GM08714 (cell line): ENCODE data around the gene KRTAP5-5.
"Not testable (repeated sequence)": the region's sequence is repeated elsewhere in the genome, so short reads cannot be mapped to it uniquely, and the experiment has no call there.

Experiments used
- H3K4me3 ChIP-seq: fragments of 200-500 bp; sonication (Bioruptor generic); 2 replicates; pipeline ENCODE4 v1.5.1; 2014; ENCODE audit warnings: mild to moderate bottlenecking, low read length, inconsistent platforms
- ZNF274 ChIP-seq: IDR thresholded peaks from 2 replicates; pipeline ENCODE4 v1.6.1; 2012; ENCODE audit warnings: mild to moderate bottlenecking, low read depth, low read length

KRTAP5-5 gene

GRCh38 chr11:1654388-1655167 is 25.0 kb downstream of the KRTAP5-5 start:
- TF ChIP-seq ZNF274 = no peak
- H3K4me3 ChIP-seq = no peak overlapping the region

- H3K4me3 ChIP-seq = no peak overlapping the region
- no peak for TF ChIP-seq ZNF274
Measured at GRCh38 chr11:1655168-1656060, 25.8 kb downstream of the KRTAP5-5 start.

GRCh38 chr11:1656061-1656441 is 26.5 kb downstream of the KRTAP5-5 start:
- H3K4me3 ChIP-seq = no peak overlapping the region
- no peak for TF ChIP-seq ZNF274

- no peak overlapping the region for H3K4me3 ChIP-seq
- no peak for TF ChIP-seq ZNF274
Measured at GRCh38 chr11:1656670-1657069, 27.1 kb downstream of the KRTAP5-5 start.

- no peak overlapping the region for H3K4me3 ChIP-seq
- no peak for TF ChIP-seq ZNF274
Measured at GRCh38 chr11:1659506-1659905, 29.9 kb downstream of the KRTAP5-5 start.

DNA sequence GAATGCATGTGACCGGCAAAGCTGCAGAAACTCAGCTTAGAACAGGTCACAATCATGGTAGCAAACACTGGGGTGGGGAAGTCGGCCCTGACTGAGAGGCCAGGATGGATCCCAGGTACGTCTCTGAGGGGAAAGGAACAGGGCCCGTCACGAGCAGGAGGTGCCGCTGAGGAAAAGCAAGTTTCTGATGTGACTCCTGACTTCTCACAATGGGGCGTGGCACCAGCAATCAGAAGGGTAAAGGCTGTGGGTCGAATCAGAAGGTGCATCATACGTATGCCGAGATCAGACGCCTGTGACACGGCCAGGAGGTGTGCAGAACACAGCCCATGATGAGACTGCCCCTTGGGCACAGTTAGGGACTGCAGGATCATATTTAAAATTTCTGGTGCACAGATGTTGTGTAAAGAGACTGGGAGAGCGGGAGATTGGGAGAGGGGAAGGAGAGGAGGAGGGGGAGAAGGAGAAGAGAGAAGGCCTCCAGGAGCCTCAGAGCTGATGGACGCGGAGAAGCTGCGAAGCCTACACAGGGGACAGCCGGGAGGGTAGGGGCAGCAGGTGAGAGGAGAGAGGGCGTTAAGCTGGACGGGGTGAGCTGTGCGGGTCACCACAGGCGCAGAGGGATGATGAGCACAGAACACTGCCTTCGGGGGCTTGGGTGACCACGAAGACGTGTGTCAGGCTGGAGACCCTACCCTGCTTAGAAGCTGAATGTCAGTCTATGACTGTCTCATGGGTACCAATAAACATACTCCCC is 30.7 kb downstream of the KRTAP5-5 start:
- H3K4me3 ChIP-seq = no peak overlapping the region
- no peak for TF ChIP-seq ZNF274

GRCh38 chr11:1661454-1662269 is 32.1 kb downstream of the KRTAP5-5 start:
- not testable (repeated sequence) for H3K4me3 ChIP-seq

DNA sequence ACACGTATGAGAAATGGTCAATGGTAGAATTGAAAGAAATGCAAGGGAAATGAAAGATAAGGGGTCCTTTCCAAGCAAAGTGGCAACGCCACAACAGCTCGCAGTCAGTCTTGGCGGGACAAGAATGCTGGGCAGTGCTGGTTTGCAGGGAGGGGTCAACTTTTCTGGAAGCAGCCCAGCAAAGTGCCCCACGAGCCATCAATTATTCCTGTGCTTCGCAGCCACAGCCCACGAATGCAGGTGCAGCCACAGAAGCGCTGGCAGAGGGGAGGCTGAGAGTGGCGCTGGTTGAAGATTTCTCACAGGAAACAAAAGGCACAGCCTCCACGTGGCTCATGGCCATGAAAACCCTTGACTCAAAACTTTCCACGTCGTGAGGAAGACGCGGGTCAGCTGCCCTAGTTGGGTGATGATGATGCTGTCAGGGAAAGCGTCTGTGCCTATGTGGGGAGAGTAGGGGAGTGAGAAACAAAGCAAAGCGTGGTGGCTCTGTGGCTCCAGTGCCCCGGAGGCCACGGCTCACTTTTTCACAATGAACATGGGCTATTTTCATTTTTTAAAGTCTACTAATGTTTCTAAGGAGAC is 33.2 kb downstream of the KRTAP5-5 start:
- not testable (repeated sequence) for H3K4me3 ChIP-seq

GRCh38 chr11:1665313-1665712 is 35.7 kb downstream of the KRTAP5-5 start:
- no peak for TF ChIP-seq ZNF274
- H3K4me3 ChIP-seq = no peak overlapping the region

DNA sequence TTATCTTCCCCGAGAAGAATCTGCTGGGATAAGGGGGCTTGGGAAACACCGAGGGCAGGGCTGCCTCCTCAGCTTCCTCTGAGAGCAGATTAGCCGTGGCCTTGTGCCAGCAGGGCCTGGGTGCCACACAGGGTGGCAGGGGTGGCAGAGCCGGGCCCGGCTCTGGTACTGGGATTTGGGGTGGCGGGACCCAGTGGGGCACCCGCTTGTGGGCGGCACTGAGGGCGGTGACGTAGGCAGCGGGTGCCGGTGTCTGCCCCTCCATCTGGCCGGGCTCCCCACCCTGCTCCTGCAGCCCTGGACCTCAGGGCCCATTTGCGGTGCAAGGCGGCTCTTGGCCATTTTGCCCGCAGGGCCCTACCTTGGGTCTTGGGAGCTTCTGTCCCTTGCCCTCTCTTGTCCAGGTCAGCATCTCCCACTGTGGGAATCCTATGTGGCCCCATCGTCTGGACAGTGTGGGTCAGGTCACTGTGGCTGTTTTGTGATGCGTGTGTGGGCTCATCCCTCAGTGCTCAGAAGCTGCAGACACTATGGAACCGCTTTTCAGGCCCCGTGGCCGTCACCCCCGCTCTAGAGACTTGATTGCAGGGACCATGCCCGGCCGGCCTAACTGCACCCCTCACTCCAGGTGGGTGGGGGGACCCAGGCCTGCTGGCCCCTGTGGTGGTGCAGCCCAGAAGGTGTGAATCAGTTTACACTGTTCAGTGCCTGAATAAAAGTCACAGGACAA is 37.7 kb downstream of the KRTAP5-5 start:
- no peak overlapping the region for H3K4me3 ChIP-seq
- TF ChIP-seq ZNF274 = no peak

DNA sequence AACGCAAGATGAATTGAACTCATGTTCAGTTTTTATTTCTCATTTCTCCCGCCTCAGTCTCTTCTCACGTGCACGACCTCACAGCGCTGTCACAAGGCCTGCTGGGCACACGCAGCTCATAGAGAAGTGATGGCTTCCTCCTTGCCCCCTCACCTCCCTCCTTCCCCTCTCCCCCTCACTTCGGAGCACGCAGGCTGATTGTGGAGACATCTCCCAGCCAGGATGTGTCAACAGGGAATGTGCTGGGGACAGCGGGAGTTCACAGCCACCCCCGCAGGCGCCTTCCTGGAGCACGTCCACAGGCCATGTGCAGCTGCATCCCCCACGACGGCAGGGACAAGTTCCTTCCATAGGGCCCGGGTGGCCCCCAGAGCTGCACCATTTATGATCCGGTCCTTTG is 38.3 kb downstream of the KRTAP5-5 start:
- no peak for TF ChIP-seq ZNF274

DNA sequence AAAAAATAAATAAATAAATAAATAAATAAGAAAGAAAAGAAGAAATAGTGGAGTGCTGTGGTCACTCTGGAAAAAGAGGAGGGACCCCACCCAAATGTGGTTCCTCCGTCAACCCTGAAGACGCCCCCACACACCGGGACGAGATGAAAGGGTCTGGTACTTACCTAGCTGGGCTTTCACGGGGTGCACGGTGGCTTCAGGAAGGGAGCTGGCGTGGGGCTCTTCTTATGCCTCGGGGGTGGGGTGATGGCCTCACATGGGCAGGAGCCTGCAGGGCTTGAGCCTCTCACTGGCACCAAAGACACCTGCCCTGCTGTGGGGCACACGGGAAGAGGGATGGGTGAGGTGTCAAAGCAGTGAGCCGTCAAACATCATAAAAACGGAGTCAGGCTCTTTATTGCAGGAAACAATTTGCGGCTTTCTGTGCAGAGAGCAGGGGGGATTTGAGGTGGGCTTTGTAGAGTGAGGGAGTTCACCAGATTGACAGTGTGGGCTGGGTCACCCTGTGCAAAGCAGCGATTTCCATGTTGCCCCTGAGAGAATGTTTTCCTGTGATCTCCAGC is 39.4 kb downstream of the KRTAP5-5 start:
- no peak overlapping the region for H3K4me3 ChIP-seq
- no peak for TF ChIP-seq ZNF274

More for the DNA sequence above, 38.3 kb downstream of the KRTAP5-5 start:
- H3K4me3 ChIP-seq = no peak overlapping the region
